Astrocyte (in vitro differentiated cells and primary cell): ENCODE measurements around the gene KRTAP5-8. TPM values are rescaled to one million over a fixed set of nuclear protein-coding genes. Genes with fewer than 3 reads are reported as not detected.

Experiments
- DNase-seq: peaks from one replicate; pipeline ENCODE4 v3.0.0-alpha.2; 2010; ENCODE audit warnings: low read depth
- FAIRE-seq: peaks from 2 replicates; lab custom pipeline; 2011; peaks lifted over from hg19 to GRCh38; lab: Jason Lieb, UNC
- H2AFZ ChIP-seq: 2 replicates; pipeline ENCODE4 v1.6.0; 2012; ENCODE audit warnings: low read depth, low read length, inconsistent platforms
- H3K27ac ChIP-seq: 2 replicates; pipeline ENCODE4 v1.5.1; 2011; ENCODE audit warnings: low read depth, low read length, inconsistent platforms
- H3K27me3 ChIP-seq: 2 replicates; pipeline ENCODE4 v1.6.0; 2011; ENCODE audit warnings: low read length, inconsistent platforms; ENCODE audit not compliant: insufficient read depth
- H3K36me3 ChIP-seq: 2 replicates; pipeline ENCODE4 v1.5.1; 2011; ENCODE audit warnings: low read length, inconsistent platforms; ENCODE audit not compliant: insufficient read depth
- H3K4me1 ChIP-seq: 2 replicates; pipeline ENCODE4 v1.5.1; 2011; ENCODE audit warnings: low read length, inconsistent platforms; ENCODE audit not compliant: insufficient read depth
- H3K4me2 ChIP-seq: 2 replicates; pipeline ENCODE4 v1.6.0; 2012; ENCODE audit warnings: low read length, inconsistent platforms
- H3K4me3 ChIP-seq: 2 replicates; pipeline ENCODE4 v1.5.1; 2011; ENCODE audit warnings: low read depth, mild to moderate bottlenecking, low read length, inconsistent platforms; ENCODE audit not compliant: insufficient read depth
- H3K79me2 ChIP-seq: 2 replicates; pipeline ENCODE4 v1.6.0; 2012; ENCODE audit warnings: mild to moderate bottlenecking, low read length, inconsistent platforms; ENCODE audit not compliant: insufficient read depth
- H3K9ac ChIP-seq: 2 replicates; pipeline ENCODE4 v1.6.0; 2012; ENCODE audit warnings: mild to moderate bottlenecking, low read length, inconsistent platforms
- H3K9me3 ChIP-seq: 2 replicates; pipeline ENCODE4 v1.5.1; 2012; ENCODE audit warnings: low read depth, mild to moderate bottlenecking, low read length, inconsistent platforms; ENCODE audit not compliant: insufficient read depth
- H4K20me1 ChIP-seq: 2 replicates; pipeline ENCODE4 v1.6.0; 2012; ENCODE audit warnings: low read length, inconsistent platforms; ENCODE audit not compliant: insufficient read depth
- H3K27ac Mint-ChIP-seq: one replicate; pipeline ENCODE4 v1.8.0; 2021; ENCODE audit warnings: mild to moderate bottlenecking, mixed read lengths; ENCODE audit not compliant: unreplicated experiment
- H3K27me3 Mint-ChIP-seq: one replicate; pipeline ENCODE4 v1.8.0; 2021; ENCODE audit warnings: low read depth, mixed read lengths; ENCODE audit not compliant: unreplicated experiment
- H3K36me3 Mint-ChIP-seq: one replicate; pipeline ENCODE4 v1.8.0; 2021; ENCODE audit warnings: low read depth, mixed read lengths; ENCODE audit not compliant: unreplicated experiment
- H3K4me1 Mint-ChIP-seq: one replicate; pipeline ENCODE4 v1.8.0; 2021; ENCODE audit warnings: low read depth, mixed read lengths; ENCODE audit not compliant: unreplicated experiment
- H3K4me3 Mint-ChIP-seq: one replicate; pipeline ENCODE4 v1.8.0; 2021; ENCODE audit warnings: mild to moderate bottlenecking, moderate library complexity, mixed read lengths; ENCODE audit not compliant: unreplicated experiment
- H3K9me3 Mint-ChIP-seq: one replicate; pipeline ENCODE4 v1.8.0; 2021; ENCODE audit warnings: mild to moderate bottlenecking, mixed read lengths; ENCODE audit not compliant: unreplicated experiment
- EZH2 ChIP-seq: IDR thresholded peaks from 2 replicates; pipeline ENCODE4 v1.6.1; 2012; ENCODE audit warnings: mild to moderate bottlenecking, low read length, inconsistent platforms; ENCODE audit not compliant: insufficient read depth
- total RNA-seq: library from RNA; stranded (reverse); gene quantifications from 2 replicates; pipeline ENCODE4 v1.2.1, GENCODE V29; 2021
- TF ChIP-seq, protein P1 (sequence below): IDR thresholded peaks from 2 replicates; pipeline ENCODE4 v1.5.1; 2011; ENCODE audit warnings: low read depth, mild to moderate bottlenecking, inconsistent platforms, low read length, moderate library complexity; ENCODE audit not compliant: insufficient read depth

KRTAP5-8 gene
- total RNA-seq, 1 donor from 2014 or later: not detected

DNA sequence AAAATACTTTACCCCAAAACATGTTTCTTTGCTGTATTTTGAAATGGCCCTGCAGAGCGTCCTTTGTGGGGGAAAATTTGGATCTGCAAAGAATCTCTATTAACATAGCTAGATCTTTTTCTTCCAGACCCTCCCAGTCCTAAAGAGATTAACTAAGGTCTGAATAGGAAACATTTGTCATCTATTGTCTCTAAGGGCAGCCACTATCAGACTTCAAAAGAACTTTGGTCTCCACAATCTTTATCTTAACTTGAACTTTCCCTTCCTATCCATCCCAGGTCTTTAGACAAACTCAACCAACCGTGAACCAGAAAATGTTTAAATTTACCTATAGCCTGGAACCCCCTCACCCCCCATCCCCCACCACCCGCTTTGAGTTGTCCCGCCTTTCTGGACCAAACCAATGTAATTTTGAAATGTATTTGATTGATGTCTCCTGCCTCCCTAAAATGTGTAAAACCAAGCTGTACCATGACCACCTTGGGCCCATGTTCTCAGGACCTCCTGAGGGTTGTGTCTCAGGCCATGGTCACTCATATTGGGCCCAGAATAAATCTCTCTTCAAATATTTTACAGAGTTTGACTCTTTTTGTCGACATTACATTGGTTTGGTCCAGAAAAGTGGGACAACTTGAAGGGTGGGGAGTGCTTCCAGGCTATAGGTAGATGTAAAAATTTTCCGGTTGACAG is 6.8 kb downstream of the KRTAP5-8 start:
- no peak overlapping the region for H3K27ac Mint-ChIP-seq

DNA sequence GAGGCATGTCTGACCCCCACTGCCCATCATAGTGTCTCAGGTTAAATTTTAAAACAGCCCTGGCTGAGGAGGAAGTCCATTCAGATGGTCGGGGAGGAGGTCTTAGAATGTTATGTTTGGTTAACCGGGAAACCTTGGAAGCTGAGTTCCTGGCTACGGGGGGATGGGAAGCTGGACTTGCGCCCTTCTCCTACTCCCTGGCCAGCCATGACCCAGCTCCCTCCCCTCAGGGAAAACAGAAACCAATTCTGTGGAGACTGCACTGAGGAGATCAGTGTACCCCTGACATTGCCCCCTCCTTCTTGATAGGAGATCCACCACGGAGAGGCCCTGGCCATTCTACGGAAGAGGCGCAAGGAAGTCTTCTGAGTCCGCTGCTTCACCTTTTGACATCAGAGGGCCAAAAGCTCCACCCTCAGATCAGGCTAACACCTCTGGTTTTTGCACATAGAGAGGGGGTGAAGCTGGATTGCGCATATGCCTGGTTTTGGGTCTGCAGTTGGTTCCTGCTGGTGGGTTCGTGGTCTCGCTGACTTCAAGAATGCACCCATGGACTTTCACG is 7.7 kb downstream of the KRTAP5-8 start:
- no peaks in the 10 kb centered on the region for H3K36me3 ChIP-seq
- H3K4me1 Mint-ChIP-seq: peaks cover 6% of the 10 kb centered on the region
- no peak overlapping the region for H3K4me3 Mint-ChIP-seq
- no peaks in the 10 kb centered on the region for H3K27me3 ChIP-seq
- DNase-seq: no peak
- peaks cover 9% of the 10 kb centered on the region for H3K9me3 Mint-ChIP-seq
- no peak overlapping the region for H3K27ac Mint-ChIP-seq
- no peak overlapping the region for H3K27ac ChIP-seq
- no peak overlapping the region for H3K4me2 ChIP-seq
- TF ChIP-seq EZH2: no peak
- TF ChIP-seq, protein P1, sequence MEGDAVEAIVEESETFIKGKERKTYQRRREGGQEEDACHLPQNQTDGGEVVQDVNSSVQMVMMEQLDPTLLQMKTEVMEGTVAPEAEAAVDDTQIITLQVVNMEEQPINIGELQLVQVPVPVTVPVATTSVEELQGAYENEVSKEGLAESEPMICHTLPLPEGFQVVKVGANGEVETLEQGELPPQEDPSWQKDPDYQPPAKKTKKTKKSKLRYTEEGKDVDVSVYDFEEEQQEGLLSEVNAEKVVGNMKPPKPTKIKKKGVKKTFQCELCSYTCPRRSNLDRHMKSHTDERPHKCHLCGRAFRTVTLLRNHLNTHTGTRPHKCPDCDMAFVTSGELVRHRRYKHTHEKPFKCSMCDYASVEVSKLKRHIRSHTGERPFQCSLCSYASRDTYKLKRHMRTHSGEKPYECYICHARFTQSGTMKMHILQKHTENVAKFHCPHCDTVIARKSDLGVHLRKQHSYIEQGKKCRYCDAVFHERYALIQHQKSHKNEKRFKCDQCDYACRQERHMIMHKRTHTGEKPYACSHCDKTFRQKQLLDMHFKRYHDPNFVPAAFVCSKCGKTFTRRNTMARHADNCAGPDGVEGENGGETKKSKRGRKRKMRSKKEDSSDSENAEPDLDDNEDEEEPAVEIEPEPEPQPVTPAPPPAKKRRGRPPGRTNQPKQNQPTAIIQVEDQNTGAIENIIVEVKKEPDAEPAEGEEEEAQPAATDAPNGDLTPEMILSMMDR: no peak
- no peak overlapping the region for H2AFZ ChIP-seq
- no peaks in the 10 kb centered on the region for H4K20me1 ChIP-seq
- no peak for FAIRE-seq
- H3K4me3 ChIP-seq: no peak overlapping the region
- H3K36me3 Mint-ChIP-seq: peaks cover 7% of the 10 kb centered on the region
- no peaks in the 10 kb centered on the region for H3K79me2 ChIP-seq
- peaks cover 52% of the 10 kb centered on the region for H3K27me3 Mint-ChIP-seq
- no peaks in the 10 kb centered on the region for H3K9me3 ChIP-seq
- H3K4me1 ChIP-seq: no peaks in the 10 kb centered on the region
- H3K9ac ChIP-seq: no peak overlapping the region

More for the DNA sequence above, 6.8 kb downstream of the KRTAP5-8 start:
- Histone ChIP-seq H2AFZ (no peak overlapping the region), H4K20me1 (no peaks in the 10 kb centered on the region), H3K27ac (no peak overlapping the region), H3K4me1 (no peaks in the 10 kb centered on the region), H3K27me3 (no peaks in the 10 kb centered on the region), H3K4me3 (no peak overlapping the region), H3K9me3 (no peaks in the 10 kb centered on the region), H3K36me3 (no peaks in the 10 kb centered on the region), H3K79me2 (no peaks in the 10 kb centered on the region), H3K9ac (no peak overlapping the region), H3K4me2 (no peak overlapping the region)
- peaks cover 7% of the 10 kb centered on the region for H3K9me3 Mint-ChIP-seq
- peaks cover 6% of the 10 kb centered on the region for H3K4me1 Mint-ChIP-seq
- TF ChIP-seq EZH2: no peak
- TF ChIP-seq, protein P1: no peak
- no peak overlapping the region for H3K4me3 Mint-ChIP-seq
- FAIRE-seq: no peak
- H3K27me3 Mint-ChIP-seq: peaks cover 45% of the 10 kb centered on the region
- peaks cover 7% of the 10 kb centered on the region for H3K36me3 Mint-ChIP-seq
- no peak for DNase-seq

DNA sequence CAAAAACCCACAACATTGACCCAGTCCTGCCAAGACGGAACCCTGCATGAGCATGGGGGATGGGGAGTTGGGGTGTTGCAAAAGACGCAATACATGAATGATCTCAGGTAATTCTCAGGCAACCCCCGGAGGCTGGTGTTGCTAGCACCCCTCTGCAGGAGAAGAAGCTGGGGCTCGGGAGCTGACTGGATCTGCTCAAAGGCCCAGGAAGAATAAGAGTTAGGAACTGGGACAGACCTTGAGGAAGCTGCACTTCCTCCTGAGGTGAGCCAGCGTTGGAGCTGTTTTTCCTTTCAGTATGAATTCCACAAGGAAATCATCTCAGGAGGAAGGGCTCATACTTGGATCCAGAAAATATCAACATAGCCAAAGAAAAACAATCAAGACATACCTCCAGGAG is 10.3 kb downstream of the KRTAP5-8 start, which contains the start of gene KRTAP5-9:
Gene KRTAP5-9, plus strand, starts transcription at position 301 of the 400 bp plus-strand sequence. CDS start 238 bp downstream, outside the sequence.
- Mint-ChIP-seq H3K27me3 (peaks cover 52% of the 10 kb centered on the region), H3K36me3 (peaks cover 7% of the 10 kb centered on the region), H3K4me3 (no peak within 1 kb of the TSS), H3K9me3 (peaks cover 9% of the 10 kb centered on the region), H3K27ac (no peak within 1 kb of the TSS), H3K4me1 (peaks cover 4% of the 10 kb centered on the region)
- Histone ChIP-seq H3K27me3 (no peaks in the 10 kb centered on the region), H4K20me1 (no peaks in the 10 kb centered on the region), H3K79me2 (no peaks in the 10 kb centered on the region), H3K4me2 (no peak within 1 kb of the TSS), H3K9me3 (no peaks in the 10 kb centered on the region), H3K4me3 (no peak within 1 kb of the TSS), H3K36me3 (no peaks in the 10 kb centered on the region), H3K4me1 (no peaks in the 10 kb centered on the region), H3K27ac (no peak within 1 kb of the TSS), H2AFZ (no peak within 1 kb of the TSS), H3K9ac (no peak within 1 kb of the TSS)
- FAIRE-seq: no peak
- no peak for DNase-seq
- TF ChIP-seq, protein P1: no peak
- TF ChIP-seq EZH2: no peak
